CD4-positive, alpha-beta T cell treated with Interferon alpha-2 for 1 hour (primary cell): Measurements from ENCODE around the gene GRAMD1A.
"Not testable (repeated sequence)": the region's sequence is repeated elsewhere in the genome, so short reads cannot be mapped to it uniquely, and the experiment has no call there.

ENCODE experiments used
- DNase-seq, 2 donors: peaks; one replicate each; pipeline ENCODE4 v3.0.0-alpha.2; 2020 to 2022

GRAMD1A gene

GRCh38 chr19:35021016-35021415 lies 20.9 kb downstream of the GRAMD1A start:
- DNase-seq: no peak

DNA sequence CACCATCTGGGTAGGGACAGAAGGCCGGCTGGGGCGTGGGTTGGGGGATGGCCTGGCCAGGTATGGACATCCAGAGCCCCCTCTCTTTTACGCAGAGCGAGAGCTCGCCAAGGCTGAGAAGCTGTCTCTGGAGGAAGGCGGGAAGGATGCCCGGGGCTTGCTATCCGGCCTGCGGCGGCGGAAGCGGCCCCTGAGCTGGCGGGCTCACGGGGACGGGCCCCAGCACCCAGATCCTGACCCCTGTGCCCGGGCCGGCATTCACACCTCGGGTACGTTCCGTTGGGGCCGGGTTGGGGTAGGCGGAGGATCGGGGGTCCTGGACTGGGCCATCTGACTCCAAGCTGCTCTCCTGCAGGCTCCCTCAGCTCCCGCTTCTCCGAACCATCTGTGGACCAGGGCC lies 21.5 kb downstream of the GRAMD1A start:
- no peak for DNase-seq

- DNase-seq: no peak
These were observed 22.3 kb downstream of the GRAMD1A start for GRCh38 chr19:35022460-35022859.

DNA sequence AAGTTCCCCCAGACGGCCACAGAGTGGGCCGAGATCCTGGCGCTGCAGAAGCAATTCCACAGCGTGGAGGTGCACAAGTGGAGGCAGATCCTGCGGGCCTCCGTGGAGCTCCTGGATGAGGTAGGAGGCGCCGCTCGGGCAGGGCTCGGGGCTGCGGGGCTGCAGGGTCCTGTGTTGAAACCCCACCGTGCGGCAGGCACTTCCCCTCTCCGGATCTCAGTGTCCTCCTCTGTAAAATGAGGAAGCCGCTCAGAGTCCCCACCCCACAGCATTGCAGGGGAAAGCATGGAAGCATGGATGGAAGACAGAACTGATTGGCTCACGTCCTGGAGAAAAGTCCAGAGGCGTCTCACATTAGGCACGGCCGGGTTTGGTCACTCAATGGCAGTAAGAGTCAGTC lies 23.3 kb downstream of the GRAMD1A start:
- DNase-seq: no peak

- DNase-seq: no peak
These were observed 24.0 kb downstream of the GRAMD1A start for GRCh38 chr19:35024095-35024494.

- no peak for DNase-seq
These were observed 25.8 kb downstream of the GRAMD1A start for GRCh38 chr19:35025969-35026368.

DNA sequence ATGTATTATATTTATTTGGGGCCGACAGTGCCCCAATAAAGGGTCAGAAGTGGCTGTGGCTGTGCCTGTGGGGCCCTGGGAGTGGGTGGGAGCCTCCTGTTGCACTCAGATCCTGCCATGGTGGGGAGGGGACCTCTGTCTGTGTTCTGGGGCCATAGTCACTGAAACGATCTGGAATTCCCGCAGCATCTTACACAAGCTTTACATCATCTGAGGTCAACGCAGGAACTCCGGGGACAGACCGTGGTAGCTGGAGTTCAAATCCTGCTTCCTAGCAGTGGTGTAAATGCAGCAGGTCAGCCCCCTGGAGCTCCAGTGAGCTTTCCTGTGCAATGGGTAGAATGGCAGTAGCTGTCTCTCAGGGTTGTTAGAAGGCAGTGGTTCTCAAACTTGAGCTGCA lies 26.3 kb downstream of the GRAMD1A start:
- no peak for DNase-seq

DNA sequence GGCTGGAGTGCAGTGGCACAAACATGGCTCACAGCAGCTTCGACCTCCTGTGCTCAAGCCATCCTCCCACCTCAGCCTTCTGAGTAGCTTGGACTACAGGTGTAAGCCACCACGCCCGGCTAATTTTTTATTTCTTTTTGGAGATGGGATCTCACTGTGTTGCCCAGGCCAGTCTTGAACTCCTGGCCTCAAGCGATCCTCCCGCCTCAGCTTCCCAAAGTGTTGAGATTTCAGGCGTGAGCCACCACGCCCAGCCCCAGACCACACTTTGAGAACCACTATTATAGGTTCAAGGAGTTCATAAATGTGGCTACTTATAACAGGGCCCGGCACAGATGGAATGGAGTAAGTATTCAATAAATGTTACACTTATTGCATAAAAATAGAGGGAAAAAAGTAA lies 26.9 kb downstream of the GRAMD1A start:
- DNase-seq: no peak

DNA sequence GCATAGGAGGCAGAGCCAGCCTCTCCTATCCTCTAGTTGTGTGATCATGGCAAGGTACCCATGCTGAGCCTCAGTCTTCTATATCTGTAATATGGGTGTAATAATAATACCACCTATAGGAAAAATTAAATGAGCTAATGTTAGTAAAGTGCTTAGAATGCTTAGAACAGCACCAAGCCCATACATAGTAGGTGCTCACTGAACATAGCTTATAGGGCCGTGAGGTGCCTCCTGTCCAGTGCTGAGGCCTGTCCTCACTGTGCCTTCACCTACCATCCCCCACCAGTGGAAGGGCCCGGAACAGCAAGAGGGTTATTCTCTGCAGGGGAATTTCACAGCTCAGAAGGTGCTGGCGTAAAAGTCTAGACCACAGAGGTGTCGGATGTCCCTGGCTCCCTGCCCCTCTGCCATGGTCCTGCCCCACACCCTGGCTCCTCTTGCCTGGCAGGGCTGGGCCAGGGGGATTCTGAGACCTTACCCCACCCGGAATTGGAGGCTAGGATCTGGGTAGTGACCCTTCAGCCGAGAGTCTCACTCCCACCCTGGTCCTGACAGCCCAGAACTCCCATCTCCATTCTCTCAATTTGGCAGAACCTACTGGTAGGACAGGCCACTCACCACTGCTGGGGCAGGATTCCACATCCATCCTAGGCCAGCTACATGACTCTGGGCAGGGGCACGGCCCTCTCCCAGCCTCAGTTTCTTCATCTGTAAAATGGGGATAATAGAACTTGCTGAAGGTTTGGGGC lies 27.9 kb downstream of the GRAMD1A start:
- DNase-seq: no peak

GRCh38 chr19:35028600-35028885 lies 28.4 kb downstream of the GRAMD1A start:
- not testable (repeated sequence) for DNase-seq

- DNase-seq: not testable (repeated sequence)
These were observed 29.2 kb downstream of the GRAMD1A start for GRCh38 chr19:35029275-35029736.

GRCh38 chr19:35029737-35030256 lies 29.7 kb downstream of the GRAMD1A start:
- DNase-seq: no peak

GRCh38 chr19:35030257-35031071 lies 30.3 kb downstream of the GRAMD1A start, which contains the start of gene SCN1B:
Gene SCN1B, plus strand, starts transcription at chr19:35030470. Its CDS starts 351 bp downstream, at chr19:35030821.
- peak; percentile 33 to 61 for DNase-seq

- DNase-seq: no peak
These were observed 31.2 kb downstream of the GRAMD1A start for GRCh38 chr19:35031072-35031881.

GRCh38 chr19:35032356-35032865 lies 32.3 kb downstream of the GRAMD1A start:
- no peak for DNase-seq

DNA sequence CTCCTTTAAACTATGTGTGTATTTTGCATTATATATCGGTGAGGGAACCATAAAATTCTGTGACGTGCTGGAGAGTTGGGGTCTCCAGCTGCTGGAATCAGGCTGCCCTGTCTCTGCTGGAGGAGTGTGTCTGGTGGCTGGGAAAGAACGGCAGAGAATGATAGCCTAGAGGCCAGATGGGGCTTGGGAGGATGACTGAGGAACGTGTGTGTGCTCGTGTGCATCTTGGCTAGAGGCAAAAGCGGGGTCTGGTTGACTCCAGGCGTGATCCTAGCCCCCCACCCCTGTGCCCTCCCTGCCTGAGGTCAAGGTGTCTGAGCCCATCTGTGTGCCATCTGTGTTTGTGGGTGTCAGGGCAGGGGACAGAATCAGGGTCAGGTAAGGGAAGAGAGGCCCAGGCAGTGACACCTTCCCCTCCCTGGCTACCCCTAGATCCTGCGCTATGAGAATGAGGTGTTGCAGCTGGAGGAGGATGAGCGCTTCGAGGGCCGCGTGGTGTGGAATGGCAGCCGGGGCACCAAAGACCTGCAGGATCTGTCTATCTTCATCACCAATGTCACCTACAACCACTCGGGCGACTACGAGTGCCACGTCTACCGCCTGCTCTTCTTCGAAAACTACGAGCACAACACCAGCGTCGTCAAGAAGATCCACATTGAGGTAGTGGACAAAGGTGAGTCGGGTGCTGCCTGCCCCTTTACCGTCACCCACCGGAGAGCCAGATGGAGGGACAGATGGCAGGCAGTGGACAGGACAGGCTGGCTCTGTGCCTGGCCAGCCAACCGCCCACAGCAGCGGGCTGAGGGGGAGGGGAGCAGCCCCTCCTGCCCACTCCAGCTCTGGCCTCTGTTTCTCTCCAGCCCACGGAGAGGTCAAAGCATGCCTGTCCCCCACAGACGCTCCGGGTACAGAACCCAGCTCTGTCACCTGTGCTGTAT lies 33.2 kb downstream of the GRAMD1A start:
- DNase-seq: no peak

DNA sequence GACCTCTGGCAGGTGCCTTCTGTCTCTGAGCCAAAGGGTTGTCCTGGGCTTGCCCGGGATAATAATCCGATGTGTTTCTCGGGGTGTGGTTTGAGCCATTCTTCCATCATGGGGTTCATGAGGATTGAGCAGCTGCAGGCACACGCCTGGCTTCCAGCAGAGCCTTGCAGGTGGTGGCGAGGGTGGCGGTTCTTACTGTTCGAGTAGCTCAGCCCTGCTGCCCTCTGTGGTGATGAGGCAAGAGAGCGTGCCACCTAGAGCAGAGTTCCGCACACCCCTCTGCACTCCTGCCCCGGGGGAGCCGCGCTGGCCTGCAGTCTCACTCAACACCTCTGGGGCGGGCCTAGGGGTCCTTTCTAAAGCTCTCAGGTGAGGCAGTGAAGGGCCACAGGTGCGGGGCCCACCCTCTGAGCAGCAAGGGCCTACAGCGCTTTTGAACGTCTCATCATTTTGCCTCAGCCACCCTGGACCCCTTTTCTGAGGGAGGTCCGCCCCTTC lies 33.9 kb downstream of the GRAMD1A start:
- DNase-seq: no peak

GRCh38 chr19:35034588-35035382 lies 34.7 kb downstream of the GRAMD1A start:
- no peak for DNase-seq

DNA sequence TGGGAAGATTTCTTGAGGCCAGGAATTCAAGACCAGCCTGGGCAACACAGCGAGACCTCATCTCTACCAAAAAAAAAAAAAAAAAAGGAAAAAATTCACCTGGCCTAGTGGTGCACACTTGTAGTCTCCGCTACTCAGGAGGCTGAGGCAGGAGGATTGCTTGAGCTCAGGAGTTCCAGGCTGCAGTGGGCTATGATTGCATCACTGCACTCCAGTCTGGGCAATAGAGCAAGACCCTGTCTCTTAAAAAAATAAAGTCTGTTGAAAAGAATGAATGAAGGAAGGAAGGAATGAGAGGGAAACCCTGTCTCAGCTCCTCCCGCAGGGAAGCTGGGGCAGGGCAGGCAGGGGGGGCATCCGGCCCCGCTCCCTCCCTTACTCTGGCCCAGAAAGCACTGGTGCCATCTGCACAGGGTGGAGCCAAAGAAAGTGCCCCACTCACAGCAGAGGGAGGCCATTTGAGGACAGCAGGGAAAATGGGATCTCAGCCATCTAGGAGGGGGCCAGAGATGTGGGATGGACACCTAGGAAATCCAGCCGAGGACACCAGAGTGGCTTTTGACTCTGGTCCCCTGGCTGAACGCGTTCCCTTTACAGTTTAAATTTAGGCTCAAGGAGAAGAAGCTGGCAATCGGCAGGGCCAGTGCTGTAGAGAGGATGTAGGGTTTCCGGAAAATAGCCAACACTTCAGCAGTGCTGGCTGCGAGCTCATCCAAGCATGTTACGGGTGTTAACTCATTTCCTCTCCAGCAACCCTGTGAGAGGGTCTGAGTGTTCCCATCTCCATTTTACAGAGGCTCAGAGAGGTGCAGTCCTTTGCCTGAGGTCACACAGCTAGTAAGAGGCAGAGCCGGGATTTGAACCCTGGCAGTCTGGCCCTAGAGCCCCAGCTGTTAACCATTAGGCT lies 37.8 kb downstream of the GRAMD1A start:
- no peak for DNase-seq
